Activated CD8-positive, alpha-beta memory T cell treated with anti-CD3 and anti-CD28 coated beads, Interleukin-2, amount 50 U/mL, for 24 hours (primary cell): ENCODE data around the gene BOLL.
"Not testable (repeated sequence)": the region's sequence is repeated elsewhere in the genome, so short reads cannot be mapped to it uniquely, and the experiment has no call there.

Experiments used
- DNase-seq: peaks from one replicate; pipeline ENCODE4 v3.0.0-alpha.2; 2020; ENCODE audit errors: extremely low read depth

BOLL gene, protein sequence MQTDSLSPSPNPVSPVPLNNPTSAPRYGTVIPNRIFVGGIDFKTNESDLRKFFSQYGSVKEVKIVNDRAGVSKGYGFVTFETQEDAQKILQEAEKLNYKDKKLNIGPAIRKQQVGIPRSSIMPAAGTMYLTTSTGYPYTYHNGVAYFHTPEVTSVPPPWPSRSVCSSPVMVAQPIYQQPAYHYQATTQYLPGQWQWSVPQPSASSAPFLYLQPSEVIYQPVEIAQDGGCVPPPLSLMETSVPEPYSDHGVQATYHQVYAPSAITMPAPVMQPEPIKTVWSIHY

DNA sequence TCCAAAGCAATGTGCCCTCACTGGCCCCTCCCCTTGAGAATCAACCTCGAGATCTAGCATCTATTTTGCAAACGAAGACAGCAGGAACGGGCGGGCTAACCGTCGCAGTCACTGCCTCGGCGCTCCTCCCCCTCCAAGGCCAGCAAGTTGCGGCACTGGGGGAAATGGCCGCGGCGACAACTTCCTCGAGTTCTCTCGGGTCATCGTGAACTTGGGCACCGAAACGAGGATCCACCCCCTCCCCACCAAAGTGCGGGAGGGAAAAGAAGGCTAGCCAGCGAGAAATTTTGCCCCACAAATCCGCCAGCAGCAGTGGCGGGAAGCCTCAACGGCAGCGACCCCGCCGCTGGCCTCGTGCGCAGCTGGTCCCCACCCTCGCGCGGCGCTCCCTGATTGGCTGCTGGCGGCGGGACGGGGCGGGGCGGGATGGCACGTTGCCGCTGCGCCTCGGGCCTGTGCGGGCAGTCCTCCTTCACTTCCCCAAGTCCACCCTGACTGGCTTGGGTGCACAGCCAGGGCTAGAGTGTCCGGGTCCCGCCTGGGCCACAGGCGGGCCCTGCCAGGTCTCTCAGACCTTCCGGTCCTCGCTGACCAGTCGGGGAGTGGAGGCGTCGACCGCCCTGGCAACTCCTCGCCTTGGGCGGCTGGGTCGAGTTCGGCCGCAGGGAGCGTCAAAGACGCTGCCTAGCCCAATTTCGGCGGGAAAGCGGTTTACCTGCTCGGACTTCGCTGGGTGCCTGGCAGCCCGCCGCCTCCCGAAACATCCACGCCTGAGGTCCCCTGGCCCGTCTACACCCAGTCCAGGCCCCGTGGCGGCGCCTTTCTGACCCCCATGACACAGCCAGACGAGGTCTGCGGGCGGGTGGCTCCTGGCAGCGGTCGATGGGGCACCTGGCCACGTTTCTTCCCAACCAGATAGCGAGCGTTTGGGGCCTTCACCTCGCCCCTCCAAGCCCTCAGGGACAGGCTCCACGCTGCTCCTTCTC, at the start of gene BOLL:
BOLL (minus strand) TSS at position 364 of the 986 bp plus-strand sequence. CDS start 3,469 bp downstream, outside the sequence.
- no peak for DNase-seq

DNA sequence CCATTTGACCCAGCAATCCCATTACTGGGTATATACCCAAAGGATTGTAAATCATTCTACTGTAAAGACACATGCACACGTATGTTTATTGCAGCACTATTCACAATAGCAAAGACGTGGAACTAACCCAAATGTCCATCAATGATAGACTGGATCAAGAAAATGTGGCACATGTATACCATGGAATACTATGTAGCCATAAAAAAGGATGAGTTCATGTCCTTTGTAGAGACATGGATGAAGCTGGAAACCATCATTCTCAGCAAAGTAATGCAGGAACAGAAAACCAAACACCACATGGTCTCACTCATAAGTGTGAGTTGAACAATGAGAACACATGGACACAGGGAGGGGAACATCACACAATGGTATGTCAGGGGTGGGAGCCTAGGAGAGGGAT, 49.7 kb upstream of the BOLL start:
- DNase-seq: not testable (repeated sequence)

DNA sequence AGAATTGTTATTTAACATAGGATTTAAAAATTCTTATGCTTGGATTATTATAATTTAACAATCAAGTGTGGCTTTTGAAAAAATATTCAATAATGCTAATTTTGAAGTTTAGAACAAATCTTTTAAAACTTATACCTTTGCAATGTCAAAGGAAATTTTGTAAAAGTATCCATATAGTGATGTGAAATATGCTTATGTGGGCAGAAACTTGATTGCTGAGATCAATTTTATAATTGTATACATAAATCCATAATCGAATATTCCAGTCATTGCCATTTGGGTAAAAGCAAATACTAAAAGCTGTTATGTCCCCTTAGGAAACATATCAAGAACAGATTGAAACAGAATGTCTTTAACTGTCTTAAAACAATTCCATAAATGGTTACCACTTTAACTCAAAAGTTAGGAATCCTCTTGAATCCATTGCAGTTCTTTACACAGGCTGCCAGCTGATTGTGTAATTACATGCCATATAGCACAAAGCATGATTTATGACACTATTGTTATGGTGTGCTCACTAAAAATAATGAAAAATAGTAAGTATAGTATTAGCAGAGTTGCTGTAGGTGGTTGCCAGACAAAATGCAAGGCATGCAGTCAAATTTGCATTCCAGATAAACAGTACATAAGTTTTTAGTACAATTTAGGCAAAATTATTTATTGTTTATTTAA, 43.5 kb upstream of the BOLL start:
- DNase-seq: no peak

DNA sequence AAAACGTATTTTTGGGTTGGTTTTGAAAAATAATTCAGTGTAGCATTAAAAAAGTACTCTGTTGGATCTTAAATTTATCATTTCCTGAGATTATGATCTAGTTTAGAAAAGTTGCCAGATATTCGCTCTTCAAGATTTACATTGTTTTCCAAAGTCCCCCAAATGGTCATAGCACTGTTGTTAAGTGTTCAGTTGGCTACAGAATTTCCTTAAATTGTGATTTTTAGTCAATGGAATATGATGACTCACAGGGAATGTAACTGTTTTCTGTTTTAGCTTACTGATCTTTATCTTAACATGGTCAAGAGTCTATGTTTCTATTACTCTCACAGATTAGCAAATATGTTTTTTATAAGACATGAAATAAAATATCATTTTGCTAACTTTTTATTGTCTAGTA, 42.5 kb upstream of the BOLL start:
- no peak for DNase-seq

DNA sequence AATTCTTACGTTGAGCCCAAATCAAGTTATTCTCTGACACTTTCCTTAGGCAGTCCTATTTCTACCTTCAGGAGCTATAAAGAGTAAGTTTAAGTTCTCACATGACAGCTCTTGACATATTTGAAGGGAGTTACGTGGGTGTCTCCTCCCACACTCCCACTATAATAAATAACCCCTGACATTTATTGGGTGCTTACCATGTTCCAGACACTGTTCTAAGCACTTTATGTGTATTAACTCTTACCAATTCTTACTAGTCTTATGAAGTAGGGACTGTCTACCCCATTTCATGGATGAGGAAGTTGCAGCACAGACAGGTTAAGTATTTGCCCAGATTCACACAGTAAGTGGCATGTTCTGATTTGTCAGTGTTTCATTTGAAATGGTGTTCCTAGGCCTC, 37.2 kb upstream of the BOLL start:
- no peak for DNase-seq

DNA sequence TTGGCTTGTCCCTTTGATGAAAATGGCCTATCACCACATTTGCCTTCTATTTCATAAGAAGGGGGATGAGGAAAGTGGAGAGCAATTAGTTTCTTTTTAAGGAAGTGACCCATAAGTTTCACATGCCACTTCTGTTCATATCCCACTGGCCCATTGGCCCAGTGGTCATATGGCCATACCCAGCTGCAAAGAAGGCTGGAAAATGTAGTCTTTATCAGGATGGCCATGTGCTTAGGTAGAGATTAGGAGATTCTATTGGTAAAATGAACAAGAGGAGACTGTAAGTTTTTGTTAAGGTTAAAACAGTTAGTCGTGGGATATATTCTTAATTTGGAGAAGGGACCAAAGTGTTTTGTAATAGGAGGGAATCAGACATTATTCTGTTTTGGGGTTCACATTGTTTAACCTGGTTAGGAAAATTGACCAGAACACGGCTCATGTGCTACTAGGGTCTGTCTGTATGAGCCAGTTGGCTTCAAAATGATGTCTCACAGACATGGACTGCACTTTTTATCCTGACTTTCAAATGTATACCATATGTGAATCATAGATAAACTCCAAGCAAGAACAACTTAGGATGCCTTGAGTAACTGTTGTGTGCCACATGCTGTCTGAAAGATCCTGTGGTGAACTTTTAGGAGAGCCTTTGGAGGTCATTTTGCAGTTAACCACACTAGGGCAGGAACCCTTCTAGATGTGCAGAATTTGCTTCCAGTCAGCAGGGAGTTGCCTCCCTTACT, 36.6 kb upstream of the BOLL start:
- no peak for DNase-seq

DNA sequence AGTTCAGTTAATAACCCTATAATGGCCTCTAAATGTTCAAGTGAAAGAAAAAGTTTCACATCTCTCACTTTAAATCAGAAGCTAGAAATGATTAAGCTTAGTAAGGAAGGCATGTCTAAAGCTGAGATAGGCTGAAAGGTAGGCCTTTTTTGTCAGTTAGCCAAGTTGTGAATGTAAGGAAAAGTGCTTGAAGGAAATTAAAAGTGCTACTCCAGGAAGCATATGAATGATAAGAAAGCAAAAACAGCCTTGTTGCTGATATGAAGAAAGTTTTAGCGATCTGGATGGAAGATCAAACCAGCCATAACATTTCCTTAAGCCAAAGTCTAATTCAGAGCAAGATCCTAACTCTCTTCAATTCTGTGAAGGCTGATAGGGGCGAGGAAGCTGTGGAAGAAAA, 29.4 kb upstream of the BOLL start:
- DNase-seq: no peak

DNA sequence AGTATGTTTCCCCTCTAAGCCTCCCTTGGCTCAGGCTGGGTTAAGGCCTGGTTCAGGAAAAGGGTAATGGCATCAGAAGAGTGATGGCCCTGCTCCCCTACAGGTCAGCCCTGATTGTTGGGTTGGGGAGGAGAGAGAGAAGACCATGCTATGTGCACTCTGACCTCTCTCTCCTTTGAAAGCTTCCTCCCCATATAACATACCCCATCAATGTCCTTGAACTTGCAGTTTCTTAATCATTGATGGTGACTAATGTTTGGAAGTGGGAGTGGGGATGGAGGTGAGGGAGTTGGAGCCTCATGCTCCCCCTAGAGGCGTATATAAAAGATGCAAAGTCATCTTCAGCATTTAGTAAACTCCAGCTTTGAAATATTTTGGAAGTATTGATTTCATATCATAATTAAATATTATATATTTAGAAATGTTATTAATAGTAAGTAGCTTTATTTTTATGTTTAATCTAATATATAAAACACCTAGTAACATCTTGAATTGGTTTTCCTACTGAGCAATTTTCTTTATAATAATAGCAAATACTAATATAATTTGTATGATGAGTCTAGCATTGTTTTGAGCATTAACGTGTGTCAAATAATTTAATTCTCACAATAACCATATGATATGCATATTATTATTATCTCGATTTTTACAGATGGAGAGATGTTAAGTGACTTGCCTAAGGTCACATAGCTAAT, 28.1 kb upstream of the BOLL start:
- DNase-seq: no peak

DNA sequence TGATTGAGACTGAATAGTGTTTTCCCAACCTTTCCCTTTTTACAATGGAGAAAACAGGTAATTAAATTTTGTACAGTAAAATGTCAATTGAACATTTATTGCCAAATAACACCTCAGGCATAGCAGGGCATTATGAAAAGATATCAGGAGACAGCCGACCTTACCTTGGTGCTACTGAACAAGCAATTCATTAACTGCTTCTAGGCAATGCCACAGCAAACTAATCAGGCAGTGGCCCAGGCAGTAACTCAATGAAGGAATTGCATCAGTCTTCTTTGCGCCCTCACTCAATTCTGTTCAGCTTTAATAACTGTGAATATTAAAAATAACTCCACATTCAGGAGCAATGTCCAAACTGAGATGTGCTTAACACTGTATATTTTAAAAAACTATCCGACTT, 25.4 kb upstream of the BOLL start:
- DNase-seq: no peak

DNA sequence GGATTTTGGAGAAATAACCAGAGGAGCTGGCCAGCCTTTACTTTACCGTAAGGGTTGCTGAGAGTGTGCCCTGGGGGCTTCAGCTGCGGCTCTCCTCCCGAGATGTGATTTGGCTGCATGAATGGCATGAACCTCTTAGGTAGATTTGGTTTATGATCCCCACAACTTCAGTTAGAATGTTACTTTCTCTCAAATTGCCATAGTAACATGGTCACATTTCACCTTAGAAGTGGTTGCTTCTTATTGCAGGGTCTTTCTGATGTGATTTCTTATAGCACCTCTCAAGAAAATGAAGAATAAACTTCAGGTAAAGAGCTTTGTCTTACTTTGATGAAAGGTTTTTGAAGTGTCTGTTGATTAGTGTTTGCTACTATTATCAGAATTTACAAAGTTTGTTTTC, 24.9 kb upstream of the BOLL start:
- DNase-seq: no peak

DNA sequence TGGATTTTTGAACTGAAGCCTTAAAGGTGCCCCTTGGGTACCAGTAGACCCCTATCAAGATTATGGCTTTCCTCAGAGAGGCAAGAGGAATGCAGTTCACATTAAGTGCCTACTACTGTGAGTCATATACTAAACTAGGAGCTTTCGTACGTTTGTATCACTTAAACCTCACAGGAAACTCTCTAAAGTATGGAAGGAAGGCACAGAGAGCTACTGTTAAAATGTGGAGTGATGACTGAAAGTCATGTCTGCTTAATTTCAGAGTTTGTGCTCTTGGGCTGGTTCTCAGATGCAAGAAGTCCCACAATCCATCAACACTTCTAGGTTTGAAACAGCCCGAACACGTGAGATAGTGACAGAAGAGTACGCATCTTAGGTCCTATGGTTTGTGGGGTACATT, 23.9 kb upstream of the BOLL start:
- DNase-seq: no peak

DNA sequence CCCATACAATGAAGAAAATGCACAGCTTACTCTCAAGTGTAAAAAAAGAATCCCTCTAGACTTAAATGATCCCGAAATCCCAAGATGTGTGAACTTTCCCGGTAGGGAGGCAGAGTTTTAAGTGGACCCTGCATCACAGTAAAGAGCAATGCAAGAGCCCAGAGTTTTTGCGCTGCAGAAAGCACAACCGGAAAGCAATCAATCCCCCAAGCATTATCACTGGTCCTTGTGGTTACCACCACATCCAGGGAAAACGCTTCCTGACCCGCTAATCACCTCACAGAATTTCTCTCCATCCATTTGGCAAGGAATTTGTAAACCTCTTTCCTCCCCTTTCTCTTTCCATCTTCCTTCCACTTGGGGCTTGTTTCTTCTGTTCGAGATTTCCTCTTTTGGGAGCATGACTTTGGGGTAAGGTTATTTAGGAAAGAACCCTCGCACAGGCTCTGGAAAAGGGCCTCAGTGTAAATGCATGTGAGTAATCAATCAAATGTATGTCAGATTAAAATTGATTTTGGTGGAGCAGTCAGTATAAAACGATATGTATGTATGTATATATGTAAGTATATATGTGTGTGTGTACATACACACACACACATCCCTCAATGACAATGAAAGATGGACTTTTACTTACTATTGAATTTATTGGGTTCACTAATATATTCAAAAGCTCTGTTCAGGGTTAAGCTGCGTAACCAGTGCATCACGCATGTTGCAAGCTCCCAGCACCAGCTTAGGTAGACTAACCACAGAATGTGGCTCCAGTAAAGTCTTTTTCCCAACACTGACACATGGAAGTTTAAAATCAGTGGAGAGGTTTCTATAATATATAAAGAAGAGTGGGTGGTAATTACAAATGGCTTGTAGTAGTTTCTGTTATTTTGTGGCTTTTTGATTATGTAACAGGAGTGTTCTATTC, 20.9 kb upstream of the BOLL start:
- DNase-seq: no peak

DNA sequence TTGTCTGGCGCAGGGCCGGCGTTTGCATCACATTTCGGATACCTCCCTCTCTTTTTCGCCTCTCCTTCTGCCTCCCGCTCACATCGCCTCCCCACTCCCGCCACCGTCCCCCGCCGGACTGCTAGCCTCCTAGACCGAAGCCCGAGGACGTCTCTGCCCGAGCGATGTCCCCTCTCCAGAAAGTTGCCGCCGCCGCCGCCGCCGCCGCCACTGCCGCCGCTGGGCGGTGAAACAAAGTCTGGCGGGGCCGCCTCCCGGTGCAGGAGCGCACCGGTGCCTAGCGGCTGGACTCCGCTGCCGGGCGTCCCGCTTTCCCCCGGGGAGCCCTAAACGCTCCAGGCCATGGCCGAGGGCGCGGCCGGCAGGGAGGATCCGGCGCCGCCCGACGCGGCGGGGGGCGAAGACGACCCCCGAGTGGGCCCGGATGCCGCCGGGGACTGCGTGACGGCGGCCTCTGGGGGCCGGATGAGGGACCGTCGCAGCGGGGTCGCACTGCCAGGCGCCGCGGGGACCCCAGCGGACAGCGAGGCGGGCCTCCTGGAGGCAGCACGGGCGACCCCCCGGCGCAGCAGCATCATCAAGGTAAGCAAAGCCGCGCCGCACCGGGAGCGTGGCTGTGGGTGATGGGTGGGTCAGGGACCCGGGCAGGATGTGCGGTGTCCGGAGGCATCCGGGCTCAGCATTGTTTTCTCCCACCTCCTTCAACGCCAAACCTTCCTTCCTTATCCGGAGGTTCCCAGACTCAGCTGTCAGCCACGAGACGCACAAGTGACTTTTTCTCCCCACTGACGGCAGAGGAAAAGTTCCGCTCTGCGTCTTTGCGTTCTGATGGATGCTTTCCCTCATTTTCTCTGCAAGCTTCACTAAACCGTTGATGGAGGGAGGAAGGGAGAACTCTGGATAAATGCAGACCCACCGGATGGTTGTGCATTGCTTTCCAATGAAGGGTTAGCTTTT, 19.9 kb upstream of the BOLL start:
- no peak for DNase-seq

DNA sequence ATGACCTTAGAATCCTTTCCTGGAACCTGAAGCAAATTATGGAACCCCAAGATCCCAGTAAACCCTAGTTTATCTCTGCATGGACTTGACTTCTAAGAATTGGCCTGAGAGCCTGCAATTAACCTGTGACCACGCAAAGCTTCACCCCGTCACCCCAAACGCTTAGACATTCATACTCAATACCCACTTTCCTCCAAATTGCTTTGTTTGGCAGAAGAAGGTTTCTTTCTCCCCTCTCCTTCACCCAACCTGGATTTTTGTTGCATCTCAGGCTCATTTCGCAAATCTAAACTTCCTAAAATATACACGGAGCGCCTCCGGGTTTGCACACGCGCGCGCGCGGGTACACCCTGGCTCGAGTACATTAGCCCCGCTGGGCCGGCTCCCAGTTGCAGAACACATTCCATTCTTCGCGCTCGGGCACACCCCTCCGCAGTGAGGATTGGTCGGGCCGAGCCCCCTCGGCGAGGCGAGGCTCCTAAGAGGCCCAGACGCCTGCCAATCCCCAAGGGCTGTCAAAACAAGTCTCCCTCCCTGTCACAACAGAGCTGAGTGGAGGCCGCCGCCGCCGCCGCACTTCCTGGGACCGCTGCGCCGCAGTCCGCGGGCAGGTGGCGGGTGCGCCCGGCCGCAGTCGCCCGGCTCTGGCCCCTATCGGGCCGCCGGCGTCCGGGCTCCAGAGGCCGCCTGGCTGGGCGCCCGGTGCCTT, 19.1 kb upstream of the BOLL start, which contains the start of gene PLCL1:
PLCL1 (plus strand) TSS at position 545 of the 709 bp plus-strand sequence.
- DNase-seq: peak; percentile 70

DNA sequence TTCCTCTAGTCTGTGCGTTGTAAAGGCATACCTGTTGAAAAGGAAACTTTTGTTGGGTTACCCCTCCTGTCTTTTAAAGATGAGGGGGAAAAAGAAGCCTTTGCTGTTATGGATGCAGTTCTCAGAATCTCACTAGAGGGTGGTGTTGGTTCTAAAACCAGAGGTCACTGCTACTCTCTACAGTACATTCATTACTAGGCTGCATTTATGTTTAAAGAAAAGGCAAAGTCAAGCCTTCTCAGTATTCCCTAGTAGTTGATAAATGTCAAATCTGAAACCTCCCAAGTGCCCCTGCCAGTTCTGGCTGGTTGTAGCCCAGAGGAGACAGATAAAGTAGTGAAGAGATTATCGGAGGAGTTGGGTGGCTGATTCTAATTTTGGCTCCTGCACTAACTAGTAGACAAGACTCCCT, 17.9 kb upstream of the BOLL start:
- no peak for DNase-seq

DNA sequence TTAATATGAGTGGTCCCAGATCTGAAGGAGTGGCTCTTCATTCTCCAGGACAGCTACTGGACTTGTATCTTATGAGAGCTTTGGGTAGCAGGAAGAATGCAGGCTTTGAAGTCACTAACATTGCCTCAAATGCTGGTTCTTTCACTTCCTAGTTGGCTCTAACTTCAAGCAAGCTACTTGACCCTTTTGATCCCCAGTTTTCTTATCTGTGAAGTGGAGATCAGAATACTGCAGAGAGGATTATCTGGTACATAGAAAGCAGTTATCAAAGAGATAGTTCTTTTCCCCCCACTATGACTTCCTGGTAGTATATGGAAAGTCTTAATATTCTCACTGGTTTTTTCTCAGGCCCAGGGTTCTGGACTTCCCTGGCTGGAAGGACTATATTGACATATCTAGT, 15.9 kb upstream of the BOLL start:
- no peak for DNase-seq

DNA sequence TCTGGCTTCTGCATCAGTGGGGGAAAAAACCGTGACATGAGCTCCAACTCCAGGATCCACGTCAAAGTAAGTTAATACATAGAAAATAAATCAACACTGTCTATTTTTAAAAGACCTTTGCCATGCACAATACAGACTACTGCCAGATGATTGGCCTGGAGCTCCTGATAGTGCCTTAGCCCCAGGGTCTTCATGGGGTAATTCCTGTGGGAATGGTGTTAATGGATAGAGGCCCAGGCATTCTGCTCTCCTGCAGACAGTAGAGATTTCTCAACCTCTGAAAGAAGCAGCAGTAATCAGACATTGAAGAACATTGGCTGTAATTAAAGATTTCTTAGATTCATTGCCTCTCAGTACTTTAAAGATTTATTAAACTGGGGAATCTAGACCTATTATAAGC, 15.0 kb upstream of the BOLL start:
- no peak for DNase-seq

DNA sequence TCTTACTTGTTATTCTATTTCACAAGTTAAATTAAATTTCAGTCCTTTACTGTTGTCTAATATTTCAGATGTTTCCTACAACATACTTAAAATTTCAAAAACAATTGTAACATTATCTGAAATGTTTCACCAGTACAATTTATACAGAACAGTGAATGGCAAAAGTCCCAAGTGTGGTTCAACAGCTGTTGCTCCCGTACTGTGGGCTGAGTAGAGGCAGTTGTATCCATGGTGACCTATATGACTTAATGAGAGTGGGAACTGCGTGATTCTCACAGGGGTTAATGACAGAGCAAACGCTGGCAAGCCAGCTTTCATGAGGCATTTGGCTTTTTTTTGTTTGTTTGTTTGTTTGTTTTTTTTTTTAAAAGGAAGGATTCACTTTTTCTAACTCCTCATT, 13.9 kb upstream of the BOLL start:
- DNase-seq: no peak
